Endodermal cell (in vitro differentiated cells): ENCODE measurements around the gene CDC42BPB. TPM values are rescaled to one million over a fixed set of nuclear protein-coding genes. Genes with fewer than 3 reads are reported as not detected.
A peak's percentile ranks its signal among the peaks of the same experiment; 100 is the strongest.

Experiments used
- DNase-seq: peaks from one replicate; pipeline ENCODE4 v3.0.0-alpha.2; 2017
- H3K27ac ChIP-seq: 2 replicates; pipeline ENCODE4 v1.5.1; 2013; ENCODE audit warnings: mild to moderate bottlenecking, low read depth, low read length, moderate library complexity
- H3K27me3 ChIP-seq: 2 replicates; pipeline ENCODE4 v1.6.1; 2013; ENCODE audit warnings: mild to moderate bottlenecking, low read length, moderate library complexity; ENCODE audit not compliant: insufficient read depth, control insufficient read depth, poor library complexity, severe bottlenecking
- H3K36me3 ChIP-seq: 2 replicates; pipeline ENCODE4 v1.7.0; 2013; ENCODE audit warnings: mild to moderate bottlenecking, low read length, moderate library complexity; ENCODE audit not compliant: control insufficient read depth, insufficient read depth
- H3K4me1 ChIP-seq: one replicate; pipeline ENCODE4 v1.7.0; 2013; ENCODE audit warnings: low read length; ENCODE audit not compliant: control insufficient read depth, insufficient read depth
- H3K4me3 ChIP-seq: 2 replicates; pipeline ENCODE4 v1.5.1; 2013; ENCODE audit warnings: mild to moderate bottlenecking, low read length, moderate library complexity
- H3K9ac ChIP-seq: 2 replicates; pipeline ENCODE4 v1.6.1; 2013; ENCODE audit warnings: mild to moderate bottlenecking, low read length, moderate library complexity; ENCODE audit not compliant: poor library complexity, severe bottlenecking; ENCODE audit errors: extremely low read depth
- H3K9me3 ChIP-seq: 2 replicates; pipeline ENCODE4 v1.6.1; 2013; ENCODE audit warnings: mild to moderate bottlenecking, low read length, moderate library complexity; ENCODE audit not compliant: control insufficient read depth
- H3K27ac Mint-ChIP-seq: 2 replicates; pipeline ENCODE4 v1.8.0; 2020; ENCODE audit warnings: mixed read lengths
- H3K27me3 Mint-ChIP-seq: 2 replicates; pipeline ENCODE4 v1.8.0; 2021; ENCODE audit warnings: mild to moderate bottlenecking, mixed read lengths; ENCODE audit not compliant: insufficient read depth
- H3K36me3 Mint-ChIP-seq: 2 replicates; pipeline ENCODE4 v1.8.0; 2020; ENCODE audit warnings: low read depth, mixed read lengths
- H3K4me1 Mint-ChIP-seq: 2 replicates; pipeline ENCODE4 v1.8.0; 2020; ENCODE audit warnings: mixed read lengths
- H3K4me3 Mint-ChIP-seq: 2 replicates; pipeline ENCODE4 v1.8.0; 2020; ENCODE audit warnings: mild to moderate bottlenecking, moderate library complexity, mixed read lengths
- H3K9me3 Mint-ChIP-seq: 2 replicates; pipeline ENCODE4 v1.8.0; 2020; ENCODE audit warnings: mild to moderate bottlenecking, mixed read lengths
- WGBS, 2 experiments: methylation state at CpG; one replicate each; pipeline versions ENCODE4 v1.1.5 to v1.1.7; 2013; ENCODE audit warnings: missing lambda C conversion rate in 2 of 2, mixed read lengths in 1 of 2; ENCODE audit not compliant: insufficient coverage in 1 of 2, insufficient read length in 1 of 2; 5-methylcytosine and 5-hydroxymethylcytosine counted together
- total RNA-seq, 2 donors: library from RNA; stranded (reverse); fragmentation: NEBNext Ultra II Directional in 1 of 2; extraction: Animal tissue kit (Norgen Biotek cat#: 25700) in 1 of 2; gene quantifications; 2 replicates in 1 of 2; 3 replicates in 1 of 2; pipeline ENCODE4 v1.2.1, GENCODE V29; 2021
- TF ChIP-seq, protein P1 (sequence below): fragments of 200-600 bp; sonication (generic); conservative IDR thresholded peaks from 2 replicates; pipeline ENCODE4 v1.5.0; 2021; ENCODE audit warnings: antibody characterized with exemption, mild to moderate bottlenecking

Gene CDC42BPB
- total RNA-seq, 2 donors from 2014 or later = 120 to 123 TPM

DNA sequence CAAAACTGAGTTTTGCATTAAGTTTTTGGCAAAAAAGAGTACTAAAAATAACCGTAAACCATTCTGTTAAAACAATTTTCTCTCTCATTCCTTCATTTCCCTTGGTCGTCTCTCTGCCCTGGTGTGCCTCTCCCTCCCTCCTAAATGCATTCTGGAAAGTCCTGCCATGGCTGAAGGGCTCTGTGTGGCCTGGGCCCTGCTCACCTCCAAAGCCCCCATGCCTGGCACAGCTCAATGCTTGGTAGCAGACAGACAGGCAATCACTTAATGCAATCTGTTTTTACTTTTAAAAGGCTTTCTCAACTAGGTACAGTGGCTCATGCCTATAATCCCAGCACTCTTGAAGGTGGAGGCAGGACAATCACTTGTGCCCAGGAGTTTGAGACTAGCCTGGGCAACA, 47.8 kb downstream of the CDC42BPB start:
- Histone ChIP-seq H3K4me3 (no peak overlapping the region), H3K9ac (no peak overlapping the region), H3K27ac (no peak overlapping the region), H3K27me3 (no peaks in the 10 kb centered on the region), H3K9me3 (no peaks in the 10 kb centered on the region), H3K4me1 (peaks cover 1% of the 10 kb centered on the region), H3K36me3 (peaks cover 45% of the 10 kb centered on the region)
- no peaks in the 10 kb centered on the region for H3K27me3 Mint-ChIP-seq
- no peak for DNase-seq
- no peaks in the 10 kb centered on the region for H3K9me3 Mint-ChIP-seq
- H3K4me3 Mint-ChIP-seq = no peak overlapping the region
- 89 to 96% methylated on average over 2 of the region's 2 CpGs for WGBS, 2 experiments
- TF ChIP-seq, protein P1, sequence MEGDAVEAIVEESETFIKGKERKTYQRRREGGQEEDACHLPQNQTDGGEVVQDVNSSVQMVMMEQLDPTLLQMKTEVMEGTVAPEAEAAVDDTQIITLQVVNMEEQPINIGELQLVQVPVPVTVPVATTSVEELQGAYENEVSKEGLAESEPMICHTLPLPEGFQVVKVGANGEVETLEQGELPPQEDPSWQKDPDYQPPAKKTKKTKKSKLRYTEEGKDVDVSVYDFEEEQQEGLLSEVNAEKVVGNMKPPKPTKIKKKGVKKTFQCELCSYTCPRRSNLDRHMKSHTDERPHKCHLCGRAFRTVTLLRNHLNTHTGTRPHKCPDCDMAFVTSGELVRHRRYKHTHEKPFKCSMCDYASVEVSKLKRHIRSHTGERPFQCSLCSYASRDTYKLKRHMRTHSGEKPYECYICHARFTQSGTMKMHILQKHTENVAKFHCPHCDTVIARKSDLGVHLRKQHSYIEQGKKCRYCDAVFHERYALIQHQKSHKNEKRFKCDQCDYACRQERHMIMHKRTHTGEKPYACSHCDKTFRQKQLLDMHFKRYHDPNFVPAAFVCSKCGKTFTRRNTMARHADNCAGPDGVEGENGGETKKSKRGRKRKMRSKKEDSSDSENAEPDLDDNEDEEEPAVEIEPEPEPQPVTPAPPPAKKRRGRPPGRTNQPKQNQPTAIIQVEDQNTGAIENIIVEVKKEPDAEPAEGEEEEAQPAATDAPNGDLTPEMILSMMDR = no peak
- H3K27ac Mint-ChIP-seq = no peak overlapping the region
- peaks cover 55% of the 10 kb centered on the region for H3K36me3 Mint-ChIP-seq
- peaks cover 4% of the 10 kb centered on the region for H3K4me1 Mint-ChIP-seq

DNA sequence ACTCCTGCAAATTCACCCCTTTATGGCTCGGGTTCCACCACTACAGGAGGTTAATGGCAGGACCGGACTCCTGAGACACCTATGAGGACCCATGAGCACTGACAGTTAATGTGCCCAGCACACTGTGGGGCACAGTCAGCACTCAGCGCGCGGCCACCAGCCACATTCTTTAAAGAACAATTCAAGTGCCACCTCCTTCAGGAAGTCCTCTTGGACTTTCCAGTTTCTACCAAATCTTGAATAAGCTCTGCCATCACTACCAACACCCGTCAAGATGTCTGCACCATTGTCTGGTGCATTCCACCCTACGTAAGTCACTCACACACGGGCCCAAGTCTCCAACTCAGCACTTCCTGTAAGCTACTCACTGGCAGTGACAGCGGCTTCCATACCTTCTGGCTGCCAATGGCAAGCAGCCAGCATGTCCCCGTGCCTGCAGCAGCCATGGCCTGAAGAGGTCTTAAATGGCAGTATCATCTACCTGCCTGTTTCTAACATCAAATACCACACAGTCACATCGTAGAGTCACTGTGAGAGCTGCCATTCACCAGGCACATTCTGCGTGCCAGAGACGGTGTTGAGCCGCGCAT, 48.5 kb downstream of the CDC42BPB start:
- WGBS, 2 experiments = 95 to 96% methylated on average over 8 to 15 of the region's 15 CpGs
- H3K27ac Mint-ChIP-seq = peak overlapping the region; percentile 69

DNA sequence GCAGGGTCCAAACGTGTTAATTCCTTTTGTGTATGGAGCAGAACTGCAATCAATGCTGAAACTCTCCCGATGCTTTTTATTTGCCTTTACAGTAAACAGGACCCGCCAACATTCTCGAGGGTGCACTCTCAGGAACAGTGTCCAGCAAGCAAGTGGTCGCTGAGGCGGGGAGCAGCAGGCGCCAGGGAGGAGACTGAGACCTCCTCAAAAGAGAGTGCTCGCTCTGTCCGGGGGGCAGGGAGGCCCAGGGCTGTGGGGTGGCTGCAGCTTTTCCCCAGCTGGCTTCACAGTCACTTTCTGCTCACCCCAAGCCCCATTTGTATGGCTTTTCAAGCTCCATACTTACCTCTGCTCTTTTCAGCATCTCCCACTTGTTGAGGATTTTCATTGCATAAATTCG, 49.2 kb downstream of the CDC42BPB start:
- Histone ChIP-seq H3K9me3 (no peaks in the 10 kb centered on the region), H3K36me3 (peaks cover 58% of the 10 kb centered on the region), H3K4me3 (no peak overlapping the region), H3K4me1 (no peaks in the 10 kb centered on the region), H3K9ac (no peak overlapping the region), H3K27ac (peak overlapping the region; percentile 24), H3K27me3 (no peaks in the 10 kb centered on the region)
- H3K36me3 Mint-ChIP-seq = peaks cover 60% of the 10 kb centered on the region
- TF ChIP-seq, protein P1 = no peak
- no peaks in the 10 kb centered on the region for H3K9me3 Mint-ChIP-seq
- 93 to 98% methylated on average over 10 of the region's 10 CpGs for WGBS, 2 experiments
- H3K27ac Mint-ChIP-seq = no peak overlapping the region
- no peak for DNase-seq
- H3K27me3 Mint-ChIP-seq = no peaks in the 10 kb centered on the region
- no peaks in the 10 kb centered on the region for H3K4me1 Mint-ChIP-seq
- no peak overlapping the region for H3K4me3 Mint-ChIP-seq

More for the DNA sequence above, 48.5 kb downstream of the CDC42BPB start:
- Histone ChIP-seq H3K9me3 (no peaks in the 10 kb centered on the region), H3K36me3 (peaks cover 50% of the 10 kb centered on the region), H3K9ac (no peak overlapping the region), H3K4me3 (no peak overlapping the region), H3K4me1 (no peaks in the 10 kb centered on the region), H3K27me3 (no peaks in the 10 kb centered on the region), H3K27ac (peak overlapping the region; percentile 24)
- H3K27me3 Mint-ChIP-seq = no peaks in the 10 kb centered on the region
- no peaks in the 10 kb centered on the region for H3K4me1 Mint-ChIP-seq
- DNase-seq = no peak
- H3K36me3 Mint-ChIP-seq = peaks cover 60% of the 10 kb centered on the region
- H3K4me3 Mint-ChIP-seq = no peak overlapping the region
- TF ChIP-seq, protein P1 = no peak
- no peaks in the 10 kb centered on the region for H3K9me3 Mint-ChIP-seq
